ENCODE data around the gene DDC.
"Not testable (repeated sequence)": the region's sequence is repeated elsewhere in the genome, so short reads cannot be mapped to it uniquely, and the experiment has no call there.

DDC gene

DNA sequence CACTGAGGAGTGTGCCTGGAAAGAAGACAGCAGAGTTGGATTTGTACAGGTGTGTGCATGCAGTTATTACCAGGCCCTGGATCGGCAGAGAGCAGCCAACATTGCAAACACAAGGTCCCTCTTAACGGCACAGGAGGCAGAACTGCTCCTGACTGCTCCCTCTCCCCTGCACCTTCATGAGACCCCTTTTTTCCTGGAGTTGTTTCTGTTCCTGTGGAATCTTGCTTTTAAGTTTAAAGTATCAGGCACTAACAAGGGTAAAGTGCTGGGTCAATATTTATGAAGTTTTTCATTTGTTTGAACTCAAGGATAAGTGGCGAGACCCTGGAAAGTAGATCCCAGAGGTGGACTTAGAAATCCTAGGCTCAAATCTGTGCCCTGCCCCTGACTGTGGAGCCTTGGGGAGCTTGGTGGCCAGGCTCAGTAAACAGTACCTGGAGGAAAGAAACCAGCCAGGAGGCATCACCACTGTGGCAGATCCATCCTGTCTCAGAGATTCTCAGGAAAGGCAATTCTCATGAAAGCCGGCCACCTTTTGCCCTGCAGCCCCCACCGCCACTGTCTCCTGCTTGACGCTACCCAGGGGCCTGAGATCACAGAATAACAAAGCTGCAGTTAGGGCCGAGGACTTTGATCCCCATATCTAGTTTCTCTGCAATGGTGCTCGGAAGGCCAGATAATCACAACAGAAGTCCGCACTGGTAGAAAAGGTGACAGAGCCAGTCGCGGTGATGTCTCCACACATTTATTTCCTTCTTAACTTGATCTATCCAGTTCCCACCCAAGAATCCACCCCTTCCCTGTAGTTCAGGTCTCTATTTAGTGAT, 36.7 kb downstream of the DDC start:
- DNase-seq (ENCODE audit: extremely low read depth in 1 of 2, low read depth in 1 of 2): no peak

DNA sequence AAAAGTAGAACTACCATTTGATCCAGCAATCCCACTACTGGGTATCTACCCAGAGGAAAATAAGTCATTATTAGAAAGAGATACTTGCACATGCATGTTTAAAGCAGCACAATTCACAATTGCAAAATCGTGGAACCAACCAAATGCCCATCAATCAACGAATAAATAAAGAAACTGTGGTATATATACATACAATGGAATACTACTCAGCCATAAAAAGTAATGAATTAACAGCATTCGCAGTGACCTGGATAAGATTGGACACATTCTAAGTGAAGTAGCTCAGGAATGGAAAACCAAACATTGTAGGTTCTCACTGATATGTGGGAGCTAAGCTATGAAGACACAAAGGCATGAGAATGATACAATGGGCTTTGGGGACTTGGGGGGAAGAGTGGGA, 45.9 kb downstream of the DDC start:
- DNase-seq (ENCODE audit: extremely low read depth in 1 of 2, low read depth in 1 of 2): not testable (repeated sequence)

DNA sequence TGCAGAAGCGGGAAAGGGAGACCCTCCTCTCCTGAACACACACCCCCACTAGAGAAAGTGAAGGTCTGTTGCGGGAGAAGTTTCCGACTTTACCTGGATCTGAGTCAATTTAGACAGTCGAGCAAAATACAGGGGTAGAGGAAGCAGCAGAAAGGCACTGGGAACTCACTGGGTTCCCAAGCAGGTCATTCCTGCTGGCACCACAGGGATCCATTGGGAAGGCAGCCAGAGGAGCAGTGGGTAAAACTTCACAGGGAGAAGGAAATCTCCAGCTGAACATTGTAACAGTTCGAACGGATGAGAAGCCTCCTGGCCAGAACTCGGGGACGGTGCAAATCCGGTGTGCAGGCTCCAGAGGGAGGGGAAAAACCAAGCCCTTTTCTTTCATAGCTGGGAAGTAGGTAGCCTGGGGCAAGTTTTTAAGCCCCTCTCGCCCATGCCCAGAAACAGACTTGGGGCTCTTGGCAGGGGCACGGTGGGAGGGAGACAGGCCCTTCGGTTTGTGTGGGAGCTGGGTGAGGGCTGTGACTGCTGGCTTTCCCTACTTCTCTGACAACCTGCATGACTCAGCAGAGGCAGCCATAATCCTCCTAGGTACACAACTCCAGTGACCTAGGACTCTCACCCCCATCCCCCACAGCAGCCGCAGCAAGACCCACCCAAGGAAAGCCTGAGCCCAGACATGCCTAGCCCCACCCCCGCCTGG, 51.9 kb downstream of the DDC start:
- no peak for DNase-seq (ENCODE audit: extremely low read depth in 1 of 2, low read depth in 1 of 2)

DNA sequence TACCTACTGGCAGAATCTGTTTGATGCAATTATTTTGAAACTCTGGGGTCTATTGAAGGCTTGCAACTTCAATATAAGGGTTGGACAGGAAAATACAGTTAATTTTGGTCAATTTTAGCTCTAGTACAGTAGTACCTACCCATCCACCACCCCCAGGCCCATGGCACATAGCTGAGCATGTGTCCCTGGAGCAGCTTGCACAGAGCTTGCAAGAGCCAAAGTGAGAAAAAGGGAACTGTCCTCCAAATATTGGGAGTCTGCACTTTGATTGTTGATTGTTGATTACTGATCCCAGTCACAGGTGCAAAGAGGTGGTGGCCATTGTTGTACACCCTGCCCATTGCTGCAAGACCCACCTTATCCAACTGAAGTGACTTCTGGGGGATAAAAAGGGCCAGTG, 52.8 kb downstream of the DDC start:
- no peak for DNase-seq (ENCODE audit: extremely low read depth in 1 of 2, low read depth in 1 of 2)

DNA sequence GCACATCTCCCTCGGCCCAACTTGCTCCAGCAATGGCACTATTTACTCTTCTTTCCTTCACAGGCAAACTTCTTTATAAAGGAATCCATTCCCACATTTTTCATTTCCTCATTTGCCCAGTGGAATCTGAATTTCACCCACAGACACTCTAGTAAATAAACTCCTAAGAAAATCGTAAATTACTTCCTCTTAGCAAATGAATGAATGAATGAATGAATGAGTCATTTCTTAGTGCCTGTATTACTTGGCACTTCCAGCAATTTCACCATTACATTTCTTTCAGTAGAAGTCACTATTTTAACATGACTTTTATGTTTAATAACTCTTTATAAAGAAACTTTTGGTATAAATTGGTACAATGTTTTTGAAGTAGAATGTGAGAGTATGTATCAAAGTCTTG, 55.7 kb downstream of the DDC start:
- no peak for DNase-seq (ENCODE audit: extremely low read depth in 1 of 2, low read depth in 1 of 2)

DNA sequence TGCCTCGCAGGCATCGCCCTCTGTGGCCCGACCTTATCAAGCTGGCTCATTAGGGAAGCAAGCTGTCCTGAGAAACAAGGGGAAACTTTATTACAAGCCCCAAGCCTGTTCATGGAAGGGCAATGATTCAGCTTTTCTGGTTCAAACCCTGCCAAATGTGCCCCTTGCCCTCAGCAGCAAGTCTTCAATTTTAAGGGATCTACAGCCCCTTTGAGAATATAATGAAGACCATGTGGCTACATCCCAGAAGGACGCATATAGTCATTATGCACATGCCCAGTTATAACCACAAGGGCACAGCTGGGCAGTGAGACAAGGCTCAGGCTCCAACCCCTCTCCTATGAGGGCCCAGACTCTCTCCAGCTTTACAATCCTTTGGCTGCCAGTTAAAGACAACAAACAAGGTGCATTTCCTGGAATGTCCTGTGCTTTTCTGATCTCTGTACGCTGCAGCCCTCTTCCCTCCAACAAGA, 56.7 kb downstream of the DDC start:
- DNase-seq (ENCODE audit: extremely low read depth in 1 of 2, low read depth in 1 of 2): no peak

DNA sequence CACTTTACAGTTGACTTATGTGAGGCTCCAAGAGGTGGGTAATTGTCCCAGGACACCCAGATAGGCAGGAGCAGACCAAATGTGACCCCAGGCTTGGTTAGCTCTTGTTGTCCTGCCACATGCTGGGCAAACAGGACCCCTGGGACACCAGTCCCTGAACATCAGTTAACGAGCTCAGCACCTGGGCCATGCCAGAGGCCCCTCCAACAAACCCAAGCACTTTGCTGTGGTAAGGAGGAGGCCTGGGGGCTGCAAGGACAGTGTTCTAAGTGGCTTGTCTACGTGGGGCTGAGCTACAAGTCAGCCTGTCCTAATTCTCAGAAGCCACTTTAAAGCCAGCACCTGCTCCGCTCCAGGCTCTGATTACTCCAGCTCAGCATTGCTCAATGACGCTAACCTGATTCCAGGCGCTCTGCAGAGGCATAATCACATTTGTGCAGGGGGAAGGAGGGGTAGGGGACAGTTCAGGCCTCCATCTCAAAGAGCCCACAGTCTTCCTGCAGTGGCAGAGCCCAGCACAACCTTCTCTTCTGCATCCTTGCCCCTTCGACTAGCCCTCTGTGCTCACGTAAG, 57.2 kb downstream of the DDC start:
- no peak for DNase-seq (ENCODE audit: extremely low read depth in 1 of 2, low read depth in 1 of 2)

DNA sequence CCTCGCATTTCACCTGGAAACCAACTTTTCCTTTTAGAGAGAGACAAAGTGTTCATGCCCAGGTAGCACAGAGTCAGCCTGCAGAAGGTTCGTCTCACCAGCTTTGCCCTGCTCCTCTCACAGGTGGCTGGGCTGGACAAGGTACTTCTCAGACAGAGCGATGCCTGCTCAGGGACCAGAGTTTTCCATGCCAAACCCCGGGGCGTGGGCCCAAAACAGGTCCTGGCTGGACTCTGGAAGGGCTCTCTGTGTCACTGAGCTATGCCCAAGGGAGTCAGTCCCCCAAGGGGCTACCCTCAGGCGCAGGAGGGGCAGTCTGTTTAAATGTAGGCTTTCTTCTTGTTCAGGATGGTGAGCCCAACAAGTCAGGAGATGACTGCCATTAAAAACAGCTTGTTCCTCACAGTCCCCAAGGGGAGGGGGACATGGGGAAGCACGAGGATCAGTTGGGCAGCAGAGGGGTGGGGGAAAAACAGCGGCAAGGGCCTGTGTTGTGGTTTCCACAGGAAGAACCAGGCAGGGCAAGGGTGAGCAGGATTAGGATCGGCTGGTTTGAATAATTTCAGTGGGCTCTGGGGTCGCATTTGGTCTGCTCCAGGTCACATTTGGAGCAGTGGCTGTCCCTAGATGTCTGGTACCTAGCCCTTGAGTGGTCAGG, 59.5 kb downstream of the DDC start:
- no peak for DNase-seq (ENCODE audit: extremely low read depth in 1 of 2, low read depth in 1 of 2)

DNA sequence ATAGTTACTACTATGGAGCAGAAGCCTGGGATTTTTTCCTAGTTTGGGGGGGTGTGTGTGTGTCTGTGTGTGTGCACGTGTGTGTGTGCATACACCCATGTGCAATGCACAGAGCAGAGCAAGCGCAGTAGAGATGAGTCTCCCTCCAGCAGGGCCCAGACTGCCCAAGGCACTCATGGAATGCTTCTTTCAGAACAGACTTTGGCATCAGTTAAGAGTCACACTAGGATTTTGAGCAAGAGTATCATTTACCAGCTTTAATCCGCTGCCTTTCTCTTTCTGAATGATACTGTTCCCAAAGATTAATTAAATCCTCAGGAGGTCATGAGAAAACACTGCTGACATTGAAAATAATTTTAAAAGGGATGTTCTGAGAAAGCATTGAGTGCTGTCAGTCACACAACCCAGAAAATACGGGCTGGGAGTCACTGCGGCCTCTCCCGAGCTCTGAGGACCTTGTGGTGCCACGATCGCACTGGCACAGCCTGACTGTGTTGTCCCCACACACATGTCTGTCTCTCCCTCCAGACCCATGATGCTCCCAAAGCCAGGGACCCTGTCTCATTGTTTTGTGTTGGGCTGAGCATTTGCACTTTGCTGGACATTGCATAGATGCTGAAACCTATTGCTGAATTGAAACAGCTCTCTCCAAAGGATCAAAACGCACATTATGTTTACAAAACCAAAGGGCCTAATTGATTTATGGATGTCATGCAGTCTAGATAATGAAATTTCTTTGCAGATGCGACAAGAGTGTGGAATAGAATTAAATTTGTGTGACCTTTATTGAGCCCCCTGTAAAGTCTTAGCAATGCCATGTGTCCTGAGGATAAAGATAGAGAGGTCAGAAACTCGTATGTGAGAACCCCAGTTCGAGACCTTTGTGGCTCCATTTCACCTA, 60.3 kb downstream of the DDC start:
- no peak for DNase-seq (ENCODE audit: extremely low read depth in 1 of 2, low read depth in 1 of 2)

DNA sequence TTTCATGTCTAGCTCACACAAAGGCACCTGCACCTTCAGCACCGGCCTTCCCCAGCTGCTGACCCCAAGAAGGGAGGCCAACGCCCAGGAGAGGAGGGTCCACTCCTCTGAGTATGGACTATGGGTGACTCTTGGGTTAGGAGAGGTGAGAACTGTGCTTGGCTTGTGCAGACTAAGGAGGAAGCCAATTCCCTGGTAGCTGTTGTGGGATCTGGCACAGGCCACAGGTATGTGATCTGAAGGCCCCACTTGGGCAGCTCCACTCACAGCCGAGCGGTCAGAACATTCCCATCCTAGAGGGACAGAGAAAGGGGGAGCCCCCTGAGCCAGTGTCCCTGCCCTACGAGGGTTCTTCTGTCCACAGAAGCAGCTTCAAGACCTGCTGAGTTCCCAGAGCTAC, 62.3 kb downstream of the DDC start:
- no peak for DNase-seq (ENCODE audit: extremely low read depth in 1 of 2, low read depth in 1 of 2)

DNA sequence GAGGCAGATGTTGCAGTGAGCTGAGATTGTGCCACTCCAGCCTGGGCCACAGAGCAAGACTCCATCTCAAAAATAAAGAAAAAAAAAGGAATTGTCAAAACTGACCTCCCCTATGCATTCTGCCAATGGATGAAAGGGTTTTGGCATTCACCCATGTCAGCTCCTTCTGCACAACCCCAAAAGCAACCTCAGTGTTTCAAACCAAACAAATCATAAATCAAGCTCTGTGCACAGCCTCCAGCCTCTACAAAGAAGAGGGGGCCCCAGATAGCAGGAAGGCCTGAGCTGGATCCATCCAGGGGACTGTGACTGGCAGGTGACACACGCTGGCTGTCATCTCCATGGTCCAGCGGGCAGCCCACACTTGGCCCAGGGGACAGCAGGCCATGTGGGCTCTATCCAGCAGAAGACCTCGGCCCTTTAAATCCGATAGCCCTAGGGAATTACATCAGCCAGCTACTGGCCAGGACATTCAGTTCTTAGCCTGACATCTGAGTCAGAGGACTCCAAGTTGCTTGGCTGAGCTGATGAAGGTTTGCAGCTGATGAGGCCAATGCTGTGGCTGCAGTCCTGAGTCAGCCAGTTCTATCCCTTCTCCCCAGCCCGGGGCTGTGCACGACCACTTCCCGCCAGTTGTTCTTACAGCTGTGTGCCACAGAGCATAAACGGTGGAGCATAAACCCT, 63.1 kb downstream of the DDC start:
- DNase-seq (ENCODE audit: extremely low read depth in 1 of 2, low read depth in 1 of 2): no peak

DNA sequence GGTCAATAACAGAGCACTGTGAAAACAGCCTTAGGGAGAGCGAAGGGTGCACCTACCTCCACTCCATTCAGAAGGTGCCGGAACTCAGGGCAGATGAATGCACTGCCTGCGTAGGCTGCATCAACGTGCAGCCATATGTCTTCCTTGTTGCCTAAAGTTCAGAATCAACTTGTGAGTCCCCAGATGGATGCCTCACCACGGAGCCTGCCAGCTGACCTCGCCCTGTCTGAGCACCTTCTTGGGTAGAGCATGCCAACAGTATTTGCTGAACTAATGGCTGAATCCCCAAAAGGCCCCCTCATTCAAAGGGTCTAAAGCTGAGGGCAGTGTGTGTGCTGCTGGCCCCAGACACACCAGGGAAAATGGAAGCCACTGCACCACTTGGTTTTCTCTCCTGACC, 66.1 kb downstream of the DDC start:
- no peak for DNase-seq (ENCODE audit: extremely low read depth in 1 of 2, low read depth in 1 of 2)

DNA sequence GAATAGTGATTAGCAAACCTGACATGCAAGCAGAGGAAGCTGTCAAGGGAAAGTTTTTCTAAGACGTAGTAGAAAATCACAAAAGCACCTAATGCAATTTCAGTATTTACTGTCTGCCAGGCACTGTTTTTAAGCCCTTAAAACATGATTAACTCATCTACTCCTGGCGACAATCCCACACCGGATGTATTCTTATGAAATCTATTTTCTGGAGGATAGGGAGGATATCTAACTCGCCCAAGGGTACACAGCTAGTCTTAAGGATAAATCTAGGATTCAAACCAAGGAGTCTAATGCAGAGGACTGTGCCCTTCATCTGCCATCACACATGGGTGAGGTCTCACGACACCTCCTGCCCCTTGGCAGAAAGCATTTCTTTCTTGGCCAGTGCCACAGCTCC, 67.2 kb downstream of the DDC start:
- DNase-seq (ENCODE audit: extremely low read depth in 1 of 2, low read depth in 1 of 2): no peak

DNA sequence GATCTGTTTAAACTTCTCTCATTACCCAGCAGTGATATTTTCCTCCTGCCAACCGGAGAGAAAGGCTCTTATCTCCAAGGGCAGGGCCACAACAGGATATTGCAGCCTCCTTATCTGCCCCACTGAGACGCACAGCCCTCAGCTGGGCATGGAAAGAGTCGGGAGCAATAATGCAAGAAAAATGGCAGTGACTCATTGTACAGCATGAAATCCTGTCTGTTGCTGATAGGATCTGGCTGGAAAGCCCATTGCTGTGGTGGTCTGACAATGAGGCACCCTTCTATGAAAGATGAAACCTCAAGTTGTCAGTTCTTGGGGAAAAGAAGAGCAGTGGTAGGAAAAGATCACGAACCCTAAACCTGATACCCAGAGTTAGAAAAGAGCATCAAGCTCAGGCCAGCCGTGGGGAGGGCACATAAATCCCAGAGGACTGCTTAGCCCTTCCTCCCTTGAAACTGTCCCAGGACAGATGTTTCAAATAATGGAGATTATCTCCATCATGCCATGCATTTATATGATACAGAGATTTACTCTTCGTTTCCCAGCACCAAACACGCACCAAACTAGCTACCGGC, 68.0 kb downstream of the DDC start:
- DNase-seq (ENCODE audit: extremely low read depth in 1 of 2, low read depth in 1 of 2): no peak

DNA sequence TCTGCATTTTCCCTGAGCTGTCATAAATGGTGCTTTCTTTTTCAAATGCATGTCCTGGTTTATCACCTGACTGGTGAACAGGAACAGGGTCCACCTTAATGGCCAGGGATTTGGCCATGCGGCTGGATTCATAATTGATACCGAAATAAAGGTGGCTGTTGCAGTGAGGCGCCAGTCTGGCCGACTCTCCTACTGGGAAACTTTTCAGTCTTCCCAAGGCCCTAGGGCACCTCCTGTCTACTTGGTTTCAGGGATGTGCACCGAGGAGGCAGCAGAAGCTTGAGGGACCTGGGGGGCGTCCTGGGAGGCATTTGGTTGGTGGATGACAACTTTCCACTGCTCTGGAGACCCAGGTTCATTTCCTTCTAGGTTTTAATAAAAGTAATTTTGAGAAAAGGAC, 68.6 kb downstream of the DDC start:
- DNase-seq (ENCODE audit: extremely low read depth in 1 of 2, low read depth in 1 of 2): no peak

DNA sequence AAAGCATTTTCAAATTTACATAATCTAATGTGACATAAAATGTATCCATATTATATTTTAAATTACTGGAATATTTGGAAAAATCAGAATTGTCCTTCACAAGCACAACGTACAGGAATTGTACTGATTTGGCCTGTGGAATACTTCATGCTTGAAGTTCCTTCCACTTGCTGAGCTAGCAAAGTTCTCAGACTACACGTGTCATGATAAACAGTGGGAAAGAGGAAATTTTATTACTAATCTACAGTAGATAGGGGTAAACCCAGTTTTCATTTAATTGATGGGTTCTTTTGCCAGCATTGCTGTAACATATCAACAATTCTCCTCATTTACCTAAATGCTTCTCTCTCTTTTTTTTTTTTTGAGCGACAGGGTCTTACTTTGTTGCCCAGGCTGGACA, 69.5 kb downstream of the DDC start:
- no peak for DNase-seq (ENCODE audit: extremely low read depth in 1 of 2, low read depth in 1 of 2)

DNA sequence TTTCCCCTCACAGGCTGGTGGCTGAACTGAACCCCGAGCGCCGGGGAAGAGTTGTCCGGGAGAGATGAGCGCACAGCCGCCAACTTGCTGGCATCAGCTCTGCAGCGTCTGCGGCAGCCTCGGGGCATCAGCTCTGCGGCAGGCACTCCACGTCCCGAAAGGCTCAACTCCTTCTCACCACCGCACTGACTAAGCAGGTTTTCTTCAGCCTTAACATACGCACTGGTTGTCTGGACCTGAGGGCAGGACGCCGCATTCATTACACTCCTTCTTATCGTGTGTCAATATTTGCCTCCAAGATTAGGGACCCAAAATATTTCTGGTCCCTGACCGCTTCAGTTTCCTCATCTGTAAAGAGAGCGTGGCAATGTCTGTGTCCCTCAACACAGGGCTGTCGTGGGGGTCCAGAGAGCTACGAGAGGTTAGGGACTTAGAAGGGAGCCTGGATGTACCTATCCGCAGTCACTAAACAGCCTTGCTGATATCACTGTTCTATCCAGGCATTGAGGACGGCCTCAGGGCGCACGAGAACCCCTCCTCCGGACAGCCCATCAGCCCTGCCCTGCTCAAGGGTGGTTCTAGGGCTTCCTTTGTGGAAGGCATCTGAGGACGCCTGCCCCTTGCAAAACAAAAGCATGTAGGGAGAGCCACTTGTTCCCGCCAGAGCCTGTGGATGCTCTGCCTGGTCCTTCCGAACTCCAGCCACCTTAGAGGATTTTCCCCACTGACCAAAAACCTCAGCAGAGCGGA, 72.3 kb downstream of the DDC start:
- no peak for DNase-seq (ENCODE audit: extremely low read depth in 1 of 2, low read depth in 1 of 2)

DNA sequence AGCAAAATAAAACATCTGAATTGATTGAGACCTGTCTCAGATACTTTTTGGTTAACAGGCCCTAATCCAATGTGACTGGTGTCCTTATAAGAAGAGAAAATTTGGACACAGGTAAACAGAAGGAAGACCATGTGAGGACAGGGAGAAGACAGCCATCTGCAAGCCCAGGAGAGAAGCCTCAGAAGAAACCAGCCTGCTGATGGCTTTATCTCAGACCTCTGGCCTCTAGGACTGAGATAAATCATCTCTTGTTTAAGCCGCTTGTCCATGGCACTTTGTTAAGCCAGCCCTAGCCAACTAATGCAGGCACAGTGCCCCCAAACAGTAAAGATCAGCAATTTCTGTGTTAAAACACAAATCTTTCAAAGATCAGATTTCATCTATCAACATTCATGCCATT, 73.3 kb downstream of the DDC start:
- DNase-seq (ENCODE audit: extremely low read depth in 1 of 2, low read depth in 1 of 2): no peak

DNA sequence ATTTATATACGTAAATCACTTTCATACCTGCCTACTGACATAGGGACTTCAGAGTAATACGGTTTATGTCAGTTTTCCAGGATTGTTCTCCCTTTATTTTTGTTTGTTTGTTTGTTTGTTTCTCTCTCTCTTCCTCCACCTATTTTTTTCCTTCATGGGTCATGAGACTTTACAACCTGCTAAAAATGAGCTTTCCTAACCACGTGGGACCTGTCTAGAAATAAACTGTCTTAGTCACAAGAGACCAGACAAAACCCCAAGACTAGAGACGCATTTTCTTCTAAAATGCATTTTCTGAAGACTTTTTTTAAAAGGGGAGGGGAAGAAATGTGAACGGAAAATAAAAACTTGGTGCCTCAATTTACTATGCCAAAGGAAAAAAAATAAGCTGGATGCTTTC, 74.0 kb downstream of the DDC start:
- no peak for DNase-seq (ENCODE audit: extremely low read depth in 1 of 2, low read depth in 1 of 2)

All from stimulated activated CD8-positive, alpha-beta memory T cell treated with anti-CD3 and anti-CD28 coated beads, Interleukin-7, amount 100 ng/mL, for 48 hours (primary cell).